HK-2 (cell line): ENCODE results near the gene C2CD4D.
"Not testable (repeated sequence)": the region's sequence is repeated elsewhere in the genome, so short reads cannot be mapped to it uniquely, and the experiment has no call there.

ENCODE experiments used
- DNase-seq: peaks from one replicate; pipeline ENCODE4 v3.0.0-alpha.2; 2018; ENCODE audit not compliant: unreplicated experiment

C2CD4D gene

DNA sequence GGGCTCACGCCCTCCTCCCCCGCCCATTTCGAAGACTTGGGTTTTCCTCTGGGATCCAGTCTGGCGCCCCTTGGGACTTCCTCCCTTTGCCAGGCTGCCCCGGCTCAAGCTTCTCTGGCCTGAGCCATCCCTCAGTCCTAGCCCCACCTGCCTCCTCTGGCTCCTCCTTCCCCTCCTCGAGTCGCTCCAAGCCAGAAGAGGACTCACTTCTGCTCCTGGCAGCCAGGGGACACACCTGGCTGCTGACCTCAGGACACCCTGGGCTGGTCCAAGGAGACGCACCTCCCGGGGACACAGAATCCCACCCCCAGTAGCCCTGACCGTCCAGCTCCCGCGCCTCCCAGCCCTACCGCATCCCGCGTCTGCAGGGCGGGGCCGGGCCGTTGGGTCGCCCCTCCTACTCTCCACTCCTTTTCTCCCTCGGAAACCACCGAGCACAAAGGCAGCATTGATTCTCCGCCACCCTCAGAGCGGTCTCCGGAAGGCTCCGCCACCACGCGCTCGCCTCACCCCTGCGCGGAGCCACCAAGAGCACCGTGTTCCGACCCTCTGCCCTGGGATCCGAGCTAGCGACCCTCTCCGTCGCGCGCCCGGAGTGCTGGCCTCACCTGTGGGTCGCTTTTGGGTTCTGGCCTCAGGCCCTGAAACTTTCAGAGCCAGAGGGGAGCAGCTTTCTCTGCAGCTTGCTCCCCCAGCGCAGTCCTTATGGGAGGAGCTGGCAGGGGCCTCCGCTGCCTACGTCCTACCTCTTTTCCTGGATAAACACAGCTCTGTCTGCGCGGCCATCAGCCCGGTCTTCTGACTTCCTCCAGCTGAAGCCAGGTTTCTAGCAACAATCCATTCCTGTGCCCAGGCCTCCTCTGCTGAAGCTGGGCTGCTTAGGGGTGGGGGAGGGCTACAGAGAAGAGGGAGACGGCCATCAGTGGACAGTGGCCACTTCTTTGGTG, at the start of gene C2CD4D:
TSS of gene C2CD4D (minus strand) at position 364 of the 947 bp plus-strand sequence. CDS start 831 bp downstream, outside the sequence.
- no peak for DNase-seq

DNA sequence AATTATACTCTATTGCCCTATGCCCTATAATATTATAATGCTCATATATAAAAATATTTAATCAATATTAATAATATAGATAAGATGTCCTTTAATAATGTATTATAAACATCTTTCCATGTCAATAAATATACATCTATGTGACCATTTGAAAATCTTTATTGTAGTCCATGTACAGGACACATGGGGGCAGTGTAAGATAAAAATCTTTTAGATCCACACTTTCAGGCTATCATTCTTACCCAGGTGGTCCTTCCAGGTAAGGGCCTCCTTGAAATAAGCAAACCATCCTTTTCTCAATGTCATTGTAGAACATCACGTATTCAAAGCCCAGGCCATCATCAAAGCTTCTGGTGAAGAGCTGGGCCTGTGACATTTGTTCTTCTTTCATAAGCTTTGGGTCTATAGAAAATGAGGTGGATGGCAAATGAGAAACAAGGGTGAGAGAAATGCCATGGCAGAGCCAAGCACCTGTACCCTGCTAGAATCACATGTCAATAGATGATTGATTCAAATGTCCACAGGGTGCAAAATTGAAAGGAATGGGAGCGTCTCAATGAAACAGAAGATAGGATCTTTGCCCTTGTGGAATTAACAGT, 49.5 kb upstream of the C2CD4D start:
- no peak for DNase-seq

DNA sequence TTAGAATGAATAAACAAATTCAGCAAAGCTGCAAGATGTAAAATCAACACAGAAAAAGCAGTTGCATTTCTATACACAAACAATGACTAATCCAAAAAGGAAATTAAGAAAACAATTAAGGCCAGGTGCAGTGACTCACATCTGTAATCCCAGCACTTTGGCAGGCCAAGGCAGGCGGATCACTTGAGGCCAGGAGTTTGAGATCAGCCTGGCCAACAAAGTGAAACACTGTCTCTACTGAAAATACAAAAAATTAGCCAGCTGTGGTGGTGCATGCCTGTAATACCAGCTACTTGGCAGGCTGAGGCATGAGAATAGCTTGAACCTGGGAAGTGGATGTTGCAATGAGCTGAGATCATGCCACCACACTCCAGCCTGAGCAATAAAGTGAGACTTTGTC, 47.4 kb upstream of the C2CD4D start:
- DNase-seq: no peak

- no peak for DNase-seq
These were observed 45.9 kb upstream of the C2CD4D start for GRCh38 chr1:151885479-151885878.

DNA sequence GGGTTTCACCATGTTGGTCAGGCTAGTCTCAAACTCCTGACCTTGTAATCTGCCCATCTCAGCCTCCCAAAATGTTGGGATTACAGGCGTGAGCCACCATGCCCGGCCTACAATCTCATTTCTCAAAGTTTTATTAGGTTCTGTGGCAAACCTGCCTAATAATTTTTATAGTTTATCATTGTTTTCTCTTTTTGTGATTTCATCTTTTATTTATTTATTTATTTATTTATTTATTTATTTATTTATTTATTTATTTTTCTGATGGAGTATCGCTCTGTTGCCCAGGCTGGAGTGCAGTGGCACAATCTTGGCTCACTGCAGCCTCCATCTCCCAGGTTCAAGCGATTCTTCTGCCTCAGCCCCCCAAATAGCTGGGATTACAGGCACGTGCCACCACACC, 45.3 kb upstream of the C2CD4D start:
- not testable (repeated sequence) for DNase-seq

DNA sequence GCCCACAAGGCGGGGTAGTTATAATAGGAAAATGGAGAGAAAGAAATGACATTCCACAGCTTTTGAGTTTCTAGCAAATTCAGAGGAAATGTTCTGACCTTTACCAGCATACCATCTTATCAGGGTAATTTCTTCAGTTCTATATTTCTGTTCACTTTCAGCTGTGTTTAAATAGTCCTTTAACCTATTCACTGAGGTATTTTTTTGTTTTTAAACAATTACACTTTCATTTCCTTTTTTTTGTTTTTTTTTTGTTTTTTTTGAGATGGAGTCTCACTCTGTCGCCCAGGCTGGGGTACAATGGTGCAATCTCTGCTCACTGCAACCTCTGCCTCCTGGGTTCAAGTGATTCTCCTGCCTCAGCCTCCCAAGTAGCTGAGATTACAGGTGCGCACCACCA, 44.8 kb upstream of the C2CD4D start:
- DNase-seq: not testable (repeated sequence)

GRCh38 chr1:151883898-151884297, 44.3 kb upstream of the C2CD4D start:
- not testable (repeated sequence) for DNase-seq

DNA sequence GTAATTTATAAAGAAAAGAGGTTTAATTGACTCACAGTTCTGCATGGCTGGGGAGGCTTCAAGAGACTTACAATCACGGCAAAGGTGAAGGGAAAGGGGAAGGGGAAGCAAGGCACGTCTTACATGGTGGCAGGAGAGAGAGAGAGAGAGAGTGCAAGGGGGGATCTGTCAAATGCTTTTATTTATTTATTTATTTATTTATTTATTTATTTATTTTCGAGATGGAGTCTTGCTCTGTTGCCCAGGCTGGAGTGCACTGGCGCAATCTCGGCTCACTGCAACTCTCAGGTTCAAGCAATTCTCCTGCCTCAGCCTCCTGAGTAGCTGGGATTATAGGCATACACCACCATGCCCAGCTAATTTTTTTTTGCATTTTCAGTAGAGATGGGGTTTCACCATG, 43.3 kb upstream of the C2CD4D start:
- not testable (repeated sequence) for DNase-seq

DNA sequence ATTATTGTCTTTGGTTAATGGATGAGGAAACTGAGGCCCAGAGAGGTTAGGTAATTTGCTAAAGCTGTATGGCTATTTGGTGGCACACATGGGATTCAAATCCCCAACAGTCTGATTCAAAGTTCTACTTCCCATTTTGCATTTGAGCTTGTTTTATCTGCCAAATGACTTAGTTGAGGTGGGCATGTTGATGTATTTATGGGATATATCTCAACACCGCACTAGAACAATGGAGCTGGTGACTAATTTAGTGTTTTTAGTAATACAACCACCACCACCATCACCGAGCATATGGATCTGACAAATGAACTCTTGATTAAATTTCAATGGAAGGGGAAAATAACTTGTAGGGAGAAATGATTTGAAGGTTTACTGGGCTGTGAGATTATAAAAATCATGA, 42.8 kb upstream of the C2CD4D start:
- no peak for DNase-seq

DNA sequence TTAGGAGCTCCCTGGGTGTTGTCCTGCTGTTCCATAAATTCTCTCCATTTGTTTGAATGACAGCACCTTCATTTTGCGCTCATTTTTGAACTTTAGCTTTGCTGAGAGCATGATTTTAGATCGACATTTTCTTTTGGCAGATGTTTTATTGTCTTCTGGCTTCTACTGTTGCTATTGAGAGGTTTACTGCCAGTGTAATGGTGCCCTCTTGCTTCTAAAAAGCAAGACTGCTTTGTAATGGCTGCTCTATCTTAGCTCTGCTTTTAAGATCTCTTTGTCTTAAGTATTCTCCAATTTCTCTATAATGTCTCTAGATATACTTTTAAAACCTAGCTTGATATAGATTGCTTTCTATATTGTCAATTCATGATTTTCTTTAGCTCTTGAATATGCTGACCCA, 41.9 kb upstream of the C2CD4D start:
- DNase-seq: no peak

- DNase-seq: no peak
These were observed 35.9 kb upstream of the C2CD4D start for GRCh38 chr1:151875419-151876097.

GRCh38 chr1:151872776-151873175, 33.2 kb upstream of the C2CD4D start:
- DNase-seq: not testable (repeated sequence)

- no peak for DNase-seq
These were observed 31.8 kb upstream of the C2CD4D start for GRCh38 chr1:151871284-151872030.

- no peak for DNase-seq
These were observed 28.9 kb upstream of the C2CD4D start for GRCh38 chr1:151868486-151868885.

GRCh38 chr1:151867765-151868411, 28.3 kb upstream of the C2CD4D start:
- no peak for DNase-seq

- no peak for DNase-seq
These were observed 27.7 kb upstream of the C2CD4D start for GRCh38 chr1:151867321-151867720.

DNA sequence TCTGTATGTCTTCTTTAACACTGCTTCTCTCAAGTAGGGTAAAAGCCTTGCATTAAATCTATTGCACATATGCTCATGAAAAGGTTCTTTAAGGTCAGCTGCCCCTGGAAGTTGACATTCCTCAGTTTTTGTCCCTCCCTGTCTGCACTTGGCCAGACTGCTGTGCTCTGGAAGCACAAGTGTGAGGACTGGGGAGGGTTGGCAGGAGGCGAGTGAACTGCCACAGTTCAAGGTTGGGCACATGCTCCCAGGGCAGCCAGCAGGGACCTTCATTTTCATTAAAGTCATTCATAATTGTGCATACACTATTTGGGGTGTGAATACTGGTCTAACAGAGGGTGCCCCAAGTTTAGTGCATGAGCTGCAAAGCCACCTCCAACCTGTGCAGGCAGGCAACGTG, 24.8 kb upstream of the C2CD4D start:
- DNase-seq: no peak

DNA sequence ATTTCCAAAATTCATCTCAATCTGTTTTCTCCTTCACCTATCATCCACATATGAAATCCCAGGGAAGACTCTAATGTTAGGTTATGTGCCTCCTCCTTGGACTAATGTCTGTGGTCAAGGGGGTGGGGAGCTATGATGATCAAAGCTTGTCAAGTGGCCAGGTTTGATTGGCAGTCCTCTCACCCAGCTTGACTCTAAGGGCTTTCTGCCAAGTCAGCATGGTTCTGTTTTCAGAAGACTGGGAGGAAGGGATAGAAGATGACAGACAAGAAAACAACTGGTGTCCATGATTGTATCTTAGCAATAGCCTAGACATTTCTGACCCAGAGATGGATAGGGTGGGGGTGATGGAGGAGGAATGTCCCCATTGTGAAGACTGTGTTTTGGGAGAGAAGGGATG, 23.0 kb upstream of the C2CD4D start:
- no peak for DNase-seq

- no peak for DNase-seq
These were observed 21.0 kb upstream of the C2CD4D start for GRCh38 chr1:151860504-151861187.

DNA sequence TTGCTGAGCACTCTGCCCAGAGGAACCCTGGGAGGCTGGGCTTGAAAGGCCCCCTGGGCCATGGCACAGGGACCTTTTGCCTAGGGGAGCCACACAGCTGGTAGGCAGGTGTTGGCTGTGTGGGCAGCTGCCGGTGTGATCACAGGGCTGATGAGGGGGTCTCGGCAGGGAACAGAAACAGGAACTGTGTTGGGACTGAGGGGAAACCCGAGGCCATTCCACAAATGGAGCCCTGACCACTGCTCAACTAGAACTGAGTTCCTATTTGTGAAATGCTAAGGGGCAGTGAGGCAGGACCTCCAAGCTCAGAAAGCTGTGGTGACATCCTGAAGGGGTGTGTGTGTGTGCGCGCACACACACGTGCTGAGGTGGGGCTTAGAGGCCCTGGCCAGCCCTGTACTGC, 20.3 kb upstream of the C2CD4D start:
- no peak for DNase-seq
